Urinary bladder (tissue), 4 donors: ENCODE measurements around the gene NRM. TPM values are rescaled to one million over a fixed set of nuclear protein-coding genes. Genes with fewer than 3 reads are reported as not detected.
"Not testable (repeated sequence)": the region's sequence is repeated elsewhere in the genome, so short reads cannot be mapped to it uniquely, and the experiment has no call there.

Source experiments
- DNase-seq: peaks from one replicate; pipeline ENCODE4 v3.0.0-alpha.2; 2015; ENCODE audit errors: extremely low spot score
- H3K27ac ChIP-seq: one replicate; pipeline ENCODE4 v1.5.1; 2013; ENCODE audit warnings: low read depth, mild to moderate bottlenecking, moderate library complexity
- H3K36me3 ChIP-seq: one replicate; pipeline ENCODE4 v1.6.1; 2013; ENCODE audit warnings: mild to moderate bottlenecking, moderate library complexity; ENCODE audit not compliant: insufficient read depth
- H3K4me1 ChIP-seq: one replicate; pipeline ENCODE4 v1.6.1; 2013; ENCODE audit warnings: mild to moderate bottlenecking, moderate library complexity; ENCODE audit not compliant: insufficient read depth
- H3K4me3 ChIP-seq: one replicate; pipeline ENCODE4 v1.5.1; 2013; ENCODE audit warnings: low read depth, low read length
- WGBS: extraction: QIAGEN DNeasy Blood & Tissue Kit; methylation state at CpG from one replicate; pipeline ENCODE4 v1.1.7; 2013; 5-methylcytosine and 5-hydroxymethylcytosine counted together
- polyA plus RNA-seq: library from polyadenylated mRNA; stranded (reverse); fragments of 200-250 nt; gene quantifications from one replicate; pipeline ENCODE4 v1.2.3, GENCODE V29; 2013
- total RNA-seq: library from RNA; depleted of rRNA; stranded (reverse); fragments of >200 nt; gene quantifications from one replicate; pipeline ENCODE4 v1.2.3, GENCODE V29; 2014
- donor health status: healthy with polysubstance abuse.
- donor health status: healthy.

Gene NRM
- total and polyA plus RNA-seq, 2 donors = 7.0 to 20.3 TPM

GRCh38 chr6:30679765-30680535 lies 10.8 kb downstream of the NRM start:
- no peak overlapping the region for H3K4me3 ChIP-seq
- 55% methylated on average over 7 of the region's 7 CpGs for WGBS
- no peak overlapping the region for H3K27ac ChIP-seq
- no peak for DNase-seq
- no peaks in the 10 kb centered on the region for H3K36me3 ChIP-seq
- no peaks in the 10 kb centered on the region for H3K4me1 ChIP-seq

GRCh38 chr6:30678964-30679726 lies 11.6 kb downstream of the NRM start:
- Histone ChIP-seq H3K36me3 (no peaks in the 10 kb centered on the region), H3K27ac (peak overlapping the region; percentile 57), H3K4me1 (no peaks in the 10 kb centered on the region), H3K4me3 (no peak overlapping the region)
- 13% methylated on average over 31 of the region's 31 CpGs for WGBS
- no peak for DNase-seq

DNA sequence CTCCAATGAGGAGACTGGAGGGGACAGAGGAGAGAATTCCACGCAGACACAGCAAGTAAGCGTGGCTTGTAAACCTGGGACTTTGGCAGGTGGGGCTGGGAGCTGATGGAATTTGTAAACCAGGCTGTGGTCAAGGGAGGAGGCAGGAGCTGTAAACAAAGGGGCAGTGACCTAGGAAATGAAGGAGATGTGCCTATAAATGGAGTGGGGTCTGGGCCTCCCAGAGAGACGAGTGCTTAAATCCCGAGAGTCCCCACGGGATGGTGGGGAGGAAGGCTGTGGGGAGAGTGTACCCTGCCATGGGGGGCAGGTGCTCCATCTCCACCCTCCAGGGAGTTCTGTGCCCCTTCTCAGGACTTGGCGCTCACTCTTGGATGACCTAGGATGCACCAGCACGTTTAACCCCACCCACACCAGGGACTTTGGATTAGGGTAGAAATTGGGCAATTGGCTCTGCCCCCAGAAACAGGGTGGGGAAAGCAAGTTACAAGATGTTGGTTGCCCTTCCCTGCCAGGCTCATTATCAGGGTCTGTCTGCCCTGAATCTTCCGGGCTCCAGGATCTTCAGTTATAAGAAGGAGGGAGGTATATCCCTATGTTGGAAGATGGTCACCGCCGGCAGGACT lies 14.0 kb downstream of the NRM start:
- Histone ChIP-seq H3K4me1 (peaks cover 1% of the 10 kb centered on the region), H3K36me3 (no peaks in the 10 kb centered on the region), H3K27ac (no peak overlapping the region), H3K4me3 (no peak overlapping the region)
- WGBS = 76% methylated on average over 10 of the region's 10 CpGs
- no peak for DNase-seq

DNA sequence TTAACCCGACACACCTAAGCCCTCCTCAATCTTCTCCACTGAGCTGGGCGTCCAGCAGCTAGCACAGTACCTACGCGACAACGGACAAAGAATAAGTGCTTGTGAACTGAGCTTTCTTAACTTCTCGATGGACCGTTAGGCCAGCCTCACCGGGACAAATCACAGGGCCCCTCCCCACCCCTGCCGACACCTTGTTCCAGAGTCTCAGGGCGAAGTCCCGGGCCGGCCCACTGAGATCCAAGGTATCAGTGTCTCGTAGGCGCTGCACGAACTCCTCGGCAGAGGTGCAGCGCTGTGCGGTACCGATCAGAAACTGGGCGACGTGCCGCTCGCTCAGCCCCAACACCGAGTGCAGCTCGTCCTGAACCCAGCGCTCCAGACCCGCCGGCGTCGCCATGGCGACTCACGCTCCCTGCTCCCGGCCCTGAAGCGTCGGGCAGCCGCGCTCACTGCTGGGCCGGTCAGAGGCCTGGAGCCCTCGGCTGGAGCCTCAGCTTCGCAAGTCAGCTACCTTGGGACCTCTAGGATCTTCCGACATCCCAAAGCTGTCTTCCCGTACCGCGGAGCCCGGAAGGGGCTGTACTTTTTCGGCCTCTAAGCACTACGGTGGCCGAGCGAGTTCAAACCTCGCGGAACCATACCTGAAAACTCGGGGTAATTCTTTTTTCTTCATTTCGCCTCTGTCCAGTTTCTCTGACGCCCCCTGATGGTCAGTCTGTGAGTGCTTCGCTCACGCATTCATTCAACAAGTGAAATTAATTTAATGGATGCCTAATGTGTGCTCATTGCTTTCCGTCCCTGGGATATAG lies 18.1 kb downstream of the NRM start, which contains the start of gene DHX16:
Gene DHX16 (minus strand): TSS at position 562 of the 809 bp plus-strand sequence. CDS start 165 bp downstream, at position 397.
- Histone ChIP-seq H3K36me3 (no peaks in the 10 kb centered on the region), H3K4me3 (peak within 1 kb of the TSS; percentile 86), H3K4me1 (peaks cover 2% of the 10 kb centered on the region), H3K27ac (no peak within 1 kb of the TSS)
- under 1% methylated on average over 57 of the region's 57 CpGs for WGBS
- peak; percentile 93 for DNase-seq

- WGBS = 87% methylated on average over 27 of the region's 27 CpGs
- H3K36me3 ChIP-seq = no peaks in the 10 kb centered on the region
- DNase-seq = no peak
Measured at GRCh38 chr6:30670760-30671527, 19.8 kb downstream of the NRM start.

GRCh38 chr6:30666300-30666699 lies 24.5 kb downstream of the NRM start:
- H3K4me3 ChIP-seq, H3K36me3 ChIP-seq, H3K4me1 ChIP-seq, DNase-seq, H3K27ac ChIP-seq: not testable (repeated sequence)
- whole genome bisulfite sequencing = 90% methylated on average over 2 of the region's 2 CpGs

More at GRCh38 chr6:30670760-30671527, 19.8 kb downstream of the NRM start:
- H3K27ac ChIP-seq = no peak overlapping the region
- no peak overlapping the region for H3K4me3 ChIP-seq
- H3K4me1 ChIP-seq = peaks cover 2% of the 10 kb centered on the region

DNA sequence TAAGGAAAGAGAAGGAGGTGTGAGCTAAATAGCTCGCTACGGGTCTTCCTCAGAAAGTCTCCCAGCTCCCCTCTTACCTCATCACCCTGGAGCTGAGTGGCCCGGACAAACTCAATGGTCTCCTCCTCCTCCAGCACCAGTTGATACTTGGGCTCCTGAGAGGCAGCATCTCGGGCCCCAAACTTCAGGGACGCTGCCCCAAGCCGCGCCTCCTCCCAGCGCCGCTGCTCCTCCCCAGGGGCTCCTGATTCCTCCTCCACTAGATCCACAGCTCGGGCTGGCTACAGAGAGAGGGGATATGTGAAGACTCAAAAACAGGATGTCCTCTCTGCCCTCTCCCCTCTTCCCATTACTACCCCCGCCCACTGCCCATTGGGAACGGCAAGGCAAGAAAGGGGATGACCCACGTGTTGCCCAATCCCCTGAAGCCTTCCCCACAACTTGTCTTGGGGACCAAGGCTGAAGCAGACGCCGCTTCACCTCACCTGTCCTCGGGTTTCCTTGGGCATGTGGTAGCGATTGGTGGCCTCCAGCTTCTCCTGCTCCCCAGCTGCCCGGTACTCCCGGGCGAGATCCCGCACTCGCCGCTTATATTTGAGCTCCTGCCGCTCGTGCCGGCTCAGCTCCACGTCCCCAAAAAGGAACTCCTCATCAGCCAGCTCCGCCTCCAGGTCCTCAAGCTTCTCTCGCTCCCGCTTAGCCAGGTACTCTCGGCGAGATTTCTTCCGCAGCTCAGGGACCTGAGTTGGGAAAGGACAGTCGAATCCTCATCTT lies 25.6 kb downstream of the NRM start:
- WGBS = 91% methylated on average over 34 of the region's 34 CpGs
- Histone ChIP-seq H3K36me3 (peaks cover 9% of the 10 kb centered on the region), H3K27ac (no peak overlapping the region), H3K4me3 (no peak overlapping the region), H3K4me1 (no peaks in the 10 kb centered on the region)
- DNase-seq = no peak

DNA sequence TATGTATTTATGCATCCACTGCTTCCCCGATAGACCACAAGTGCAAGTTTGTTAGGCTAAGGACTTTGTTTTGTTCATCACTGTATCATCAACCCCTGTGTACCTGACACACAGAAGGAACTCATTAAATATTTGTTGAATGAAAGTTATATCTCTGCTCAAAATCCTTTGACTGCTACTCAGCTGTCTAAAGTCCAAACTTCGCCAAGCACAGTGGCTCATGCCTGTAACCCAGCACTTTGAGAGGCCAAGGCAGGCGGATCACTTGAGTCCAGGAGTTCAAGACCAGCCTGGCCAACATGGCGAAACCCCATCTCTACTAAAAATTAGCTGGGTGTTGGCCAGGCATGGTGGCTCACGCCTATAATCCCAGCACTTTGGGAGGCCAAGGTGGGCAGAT lies 32.9 kb downstream of the NRM start:
- DNase-seq, H3K4me1 ChIP-seq, H3K27ac ChIP-seq, H3K4me3 ChIP-seq, H3K36me3 ChIP-seq: not testable (repeated sequence)
- 89% methylated on average over 5 of the region's 5 CpGs for WGBS

DNA sequence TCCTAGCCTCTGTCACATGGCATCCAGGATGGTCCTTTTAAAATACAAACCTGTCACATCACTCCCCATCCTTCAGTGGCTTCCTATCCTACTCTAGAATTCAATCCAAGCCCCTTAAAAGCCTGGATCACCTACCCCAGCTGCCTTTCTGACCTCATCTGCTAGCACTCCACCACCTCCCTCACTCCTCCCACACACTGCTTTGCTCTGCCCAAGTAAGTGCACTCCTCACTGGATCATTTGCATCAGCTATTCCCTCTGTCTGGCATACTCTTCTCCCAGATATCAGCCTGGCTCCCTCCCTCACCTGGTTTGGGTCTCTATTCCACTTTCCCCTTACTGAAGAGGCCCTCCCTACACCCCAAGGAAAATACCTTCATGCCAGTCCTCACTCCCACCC lies 33.3 kb downstream of the NRM start:
- no peak overlapping the region for H3K4me3 ChIP-seq
- no peak for DNase-seq
- no peaks in the 10 kb centered on the region for H3K4me1 ChIP-seq
- peaks cover 3% of the 10 kb centered on the region for H3K36me3 ChIP-seq
- no peak overlapping the region for H3K27ac ChIP-seq

DNA sequence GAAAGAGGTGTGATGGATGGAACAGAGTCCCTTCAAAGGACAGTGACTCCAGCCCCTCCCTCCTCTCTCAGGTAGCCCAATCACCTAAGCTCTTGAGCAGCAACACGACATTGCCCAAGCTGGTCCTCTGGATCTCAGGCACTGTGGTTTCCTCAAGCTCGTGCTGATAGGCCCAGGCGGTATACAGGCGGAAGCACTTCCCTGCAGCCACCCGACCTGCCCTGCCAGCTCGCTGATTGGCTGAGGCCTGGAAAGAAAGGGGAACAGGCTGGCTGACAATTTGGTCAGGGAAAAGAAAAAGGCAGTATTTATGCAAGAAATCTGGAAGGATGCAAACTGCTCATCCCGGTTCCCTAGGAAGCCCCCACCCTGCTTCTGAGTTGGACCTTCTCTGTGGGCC lies 34.3 kb downstream of the NRM start:
- DNase-seq = no peak
- H3K4me3 ChIP-seq = no peak overlapping the region
- H3K36me3 ChIP-seq = peaks cover 3% of the 10 kb centered on the region
- H3K27ac ChIP-seq = no peak overlapping the region
- no peaks in the 10 kb centered on the region for H3K4me1 ChIP-seq
- WGBS = 75% methylated on average over 7 of the region's 7 CpGs

DNA sequence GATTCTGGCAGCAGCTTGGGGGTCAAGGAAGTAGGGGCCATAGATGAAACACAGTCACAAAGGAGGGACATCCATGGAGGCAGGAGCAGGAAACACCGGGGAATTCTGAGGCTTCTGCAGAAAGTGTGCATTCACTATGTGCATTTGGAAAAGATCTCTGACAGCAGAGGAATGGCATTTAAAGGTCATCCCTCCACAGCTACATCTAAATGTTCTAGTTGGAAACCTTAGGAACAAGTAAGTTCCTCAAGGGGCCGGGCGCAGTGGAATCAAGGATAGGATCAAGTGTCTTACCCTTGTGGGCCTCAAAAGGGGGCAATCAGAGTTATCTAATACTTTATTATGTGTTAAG lies 35.1 kb downstream of the NRM start:
- no peak overlapping the region for H3K27ac ChIP-seq
- WGBS = 94% methylated on average over 3 of the region's 3 CpGs
- no peak for DNase-seq
- peaks cover 3% of the 10 kb centered on the region for H3K36me3 ChIP-seq
- no peaks in the 10 kb centered on the region for H3K4me1 ChIP-seq
- H3K4me3 ChIP-seq = no peak overlapping the region
